Testis (tissue), 2 donors: ENCODE measurements around the gene PFDN2.

ENCODE experiments used
- POLR2A ChIP-seq: fragments of 450-650 bp; IDR thresholded peaks from one replicate; pipeline ENCODE4 v1.6.1; 2017; ENCODE audit warnings: antibody characterized with exemption, mild to moderate bottlenecking, moderate library complexity
- TF ChIP-seq, protein P1 (sequence below), 3 experiments: fragments of 450-650 bp in 2 of 3; fragments of 200-600 bp in 1 of 3; sonication (generic) in 1 of 3; IDR thresholded peaks; one replicate each; pipeline ENCODE4 v1.5.1; 2016 to 2019; ENCODE audit warnings: antibody characterized with exemption in 3 of 3, mild to moderate bottlenecking in 2 of 3, moderate library complexity in 1 of 3

DNA sequence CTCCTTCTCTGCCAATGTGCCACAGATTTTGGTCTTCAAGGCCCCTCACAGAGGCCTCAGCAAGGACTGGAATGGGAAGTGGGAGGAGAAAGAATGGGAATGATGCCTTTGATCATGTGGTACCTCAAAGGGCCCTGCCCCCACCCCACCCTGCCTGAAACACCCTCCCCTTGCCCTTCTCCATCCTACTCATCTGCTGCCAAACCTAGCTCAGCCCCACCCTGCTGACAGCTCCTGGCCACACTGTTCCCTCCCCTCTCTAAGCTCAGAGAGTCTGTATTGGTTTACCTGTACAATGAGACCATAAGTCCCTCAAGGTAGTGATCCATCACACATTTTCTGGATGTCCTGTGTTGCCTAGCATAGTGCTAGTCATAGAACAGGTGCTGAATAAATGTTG lies 41.4 kb downstream of the PFDN2 start:
- TF ChIP-seq, protein P1, sequence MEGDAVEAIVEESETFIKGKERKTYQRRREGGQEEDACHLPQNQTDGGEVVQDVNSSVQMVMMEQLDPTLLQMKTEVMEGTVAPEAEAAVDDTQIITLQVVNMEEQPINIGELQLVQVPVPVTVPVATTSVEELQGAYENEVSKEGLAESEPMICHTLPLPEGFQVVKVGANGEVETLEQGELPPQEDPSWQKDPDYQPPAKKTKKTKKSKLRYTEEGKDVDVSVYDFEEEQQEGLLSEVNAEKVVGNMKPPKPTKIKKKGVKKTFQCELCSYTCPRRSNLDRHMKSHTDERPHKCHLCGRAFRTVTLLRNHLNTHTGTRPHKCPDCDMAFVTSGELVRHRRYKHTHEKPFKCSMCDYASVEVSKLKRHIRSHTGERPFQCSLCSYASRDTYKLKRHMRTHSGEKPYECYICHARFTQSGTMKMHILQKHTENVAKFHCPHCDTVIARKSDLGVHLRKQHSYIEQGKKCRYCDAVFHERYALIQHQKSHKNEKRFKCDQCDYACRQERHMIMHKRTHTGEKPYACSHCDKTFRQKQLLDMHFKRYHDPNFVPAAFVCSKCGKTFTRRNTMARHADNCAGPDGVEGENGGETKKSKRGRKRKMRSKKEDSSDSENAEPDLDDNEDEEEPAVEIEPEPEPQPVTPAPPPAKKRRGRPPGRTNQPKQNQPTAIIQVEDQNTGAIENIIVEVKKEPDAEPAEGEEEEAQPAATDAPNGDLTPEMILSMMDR (IDR thresholded peaks at IDR 0.05) = no peak
- no peak for TF ChIP-seq POLR2A
